BE2C (cell line): ENCODE data around the gene SPO11.
"Not testable (repeated sequence)": the region's sequence is repeated elsewhere in the genome, so short reads cannot be mapped to it uniquely, and the experiment has no call there.

Source experiments
- DNase-seq: peaks from one replicate; pipeline ENCODE4 v3.0.0-alpha.2; 2020
- H3K27me3 ChIP-seq: fragments of 250-450 bp; sonication (Bioruptor Pico); 2 replicates; pipeline ENCODE4 v1.5.1; 2020; ENCODE audit warnings: mild to moderate bottlenecking
- H3K36me3 ChIP-seq: fragments of 250-450 bp; sonication (Bioruptor Pico); 2 replicates; pipeline ENCODE4 v1.5.1; 2020; ENCODE audit warnings: mild to moderate bottlenecking
- H3K4me1 ChIP-seq: fragments of 250-450 bp; sonication (Bioruptor Pico); 2 replicates; pipeline ENCODE4 v1.5.1; 2020
- H3K4me3 ChIP-seq: 2 replicates; pipeline ENCODE4 v1.5.1; 2011; ENCODE audit warnings: low read depth, low read length
- H3K9me3 ChIP-seq: fragments of 250-450 bp; sonication (Bioruptor Pico); 2 replicates; pipeline ENCODE4 v1.5.1; 2020
- CTCF ChIP-seq: IDR thresholded peaks from 2 replicates; pipeline ENCODE4 v1.5.1; 2012; ENCODE audit warnings: mild to moderate bottlenecking, low read depth, low read length

The SPO11 gene

GRCh38 chr20:57350081-57350710 lies 20.6 kb downstream of the SPO11 start:
- H3K4me3 ChIP-seq: no peak overlapping the region
- no peak for TF ChIP-seq CTCF
- H3K4me1 ChIP-seq: no peaks in the 10 kb centered on the region
- no peaks in the 10 kb centered on the region for H3K27me3 ChIP-seq
- no peak for DNase-seq
- H3K9me3 ChIP-seq: no peaks in the 10 kb centered on the region
- H3K36me3 ChIP-seq: no peaks in the 10 kb centered on the region; the same call in none of the 2 replicates

GRCh38 chr20:57350726-57351041 lies 21.1 kb downstream of the SPO11 start:
- not testable (repeated sequence) for H3K4me1 ChIP-seq, H3K36me3 ChIP-seq

GRCh38 chr20:57351042-57351783 lies 21.6 kb downstream of the SPO11 start, which contains the start of gene RAE1:
Gene RAE1, plus strand, starts transcription at chr20:57351255. Its CDS starts 2,784 bp downstream, at chr20:57354039.
- Histone ChIP-seq H3K9me3 (no peaks in the 10 kb centered on the region), H3K4me3 (peak within 1 kb of the TSS; percentile 98), H3K36me3 (no peaks in the 10 kb centered on the region; the same call in none of the 2 replicates), H3K4me1 (no peaks in the 10 kb centered on the region), H3K27me3 (no peaks in the 10 kb centered on the region)
- DNase-seq: peak; percentile 91
- no peak for TF ChIP-seq CTCF

More at GRCh38 chr20:57350726-57351041, 21.1 kb downstream of the SPO11 start:
- not testable (repeated sequence) for DNase-seq, H3K9me3 ChIP-seq, H3K27me3 ChIP-seq
- H3K4me3 ChIP-seq: peak overlapping the region; percentile 98

- no peaks in the 10 kb centered on the region for H3K4me1 ChIP-seq
- H3K36me3 ChIP-seq: no peaks in the 10 kb centered on the region; the same call in none of the 2 replicates
- no peak for DNase-seq
Measured at GRCh38 chr20:57352305-57352704, 22.7 kb downstream of the SPO11 start.

GRCh38 chr20:57353351-57353750 lies 23.7 kb downstream of the SPO11 start:
- TF ChIP-seq CTCF: 0 out of 2 replicates have a peak, but pooled peaks have one; percentile 2
- Histone ChIP-seq H3K4me1 (no peaks in the 10 kb centered on the region), H3K36me3 (no peaks in the 10 kb centered on the region; the same call in none of the 2 replicates), H3K9me3 (no peaks in the 10 kb centered on the region), H3K27me3 (no peaks in the 10 kb centered on the region), H3K4me3 (no peak overlapping the region)
- DNase-seq: no peak

More at GRCh38 chr20:57352305-57352704, 22.7 kb downstream of the SPO11 start:
- no peaks in the 10 kb centered on the region for H3K27me3 ChIP-seq
- peak overlapping the region; percentile 98 for H3K4me3 ChIP-seq
- no peak for TF ChIP-seq CTCF
- no peaks in the 10 kb centered on the region for H3K9me3 ChIP-seq

- TF ChIP-seq CTCF: no peak
- DNase-seq: no peak
- no peaks in the 10 kb centered on the region for H3K9me3 ChIP-seq
- no peaks in the 10 kb centered on the region for H3K4me1 ChIP-seq
- no peaks in the 10 kb centered on the region for H3K27me3 ChIP-seq
- peaks cover 20% of the 10 kb centered on the region for H3K36me3 ChIP-seq
- no peak overlapping the region for H3K4me3 ChIP-seq
Measured at GRCh38 chr20:57361517-57361916, 31.9 kb downstream of the SPO11 start.
